Esophagus squamous epithelium (tissue), 4 donors: Measurements from ENCODE around the gene SLC25A45.

ENCODE experiments used
- CTCF ChIP-seq, 6 experiments: fragments of 450-650 bp in 4 of 6; fragments of 200-600 bp in 2 of 6; sonication (generic) in 2 of 6; IDR thresholded peaks; one replicate each; pipeline ENCODE4 v1.5.1; 2016 to 2019; ENCODE audit warnings: antibody characterized with exemption in 6 of 6, mild to moderate bottlenecking in 4 of 6, moderate library complexity in 4 of 6
- POLR2A ChIP-seq, 4 donors: fragments of 450-650 bp; IDR thresholded peaks; one replicate each; pipeline ENCODE4 v1.6.1; 2017; ENCODE audit warnings: antibody characterized with exemption in 4 of 4, mild to moderate bottlenecking in 4 of 4, moderate library complexity in 3 of 4

- TF ChIP-seq CTCF (IDR thresholded peaks at IDR 0.05) (no peak), POLR2A (IDR thresholded peaks at IDR 0.05) (no peak)
These were observed 4.1 kb downstream of the SLC25A45 start for GRCh38 chr11:65378208-65378927.
